Astrocyte of the hippocampus (primary cell): ENCODE measurements around the gene SMYD4.
"Not testable (repeated sequence)": the region's sequence is repeated elsewhere in the genome, so short reads cannot be mapped to it uniquely, and the experiment has no call there.

Experiments used
- DNase-seq: peaks from one replicate; pipeline ENCODE4 v3.0.0; 2011; ENCODE audit warnings: low read depth, low spot score

The SMYD4 gene

GRCh38 chr17:1829216-1829591 is 498 bp downstream of the SMYD4 start:
- no peak for DNase-seq

DNA sequence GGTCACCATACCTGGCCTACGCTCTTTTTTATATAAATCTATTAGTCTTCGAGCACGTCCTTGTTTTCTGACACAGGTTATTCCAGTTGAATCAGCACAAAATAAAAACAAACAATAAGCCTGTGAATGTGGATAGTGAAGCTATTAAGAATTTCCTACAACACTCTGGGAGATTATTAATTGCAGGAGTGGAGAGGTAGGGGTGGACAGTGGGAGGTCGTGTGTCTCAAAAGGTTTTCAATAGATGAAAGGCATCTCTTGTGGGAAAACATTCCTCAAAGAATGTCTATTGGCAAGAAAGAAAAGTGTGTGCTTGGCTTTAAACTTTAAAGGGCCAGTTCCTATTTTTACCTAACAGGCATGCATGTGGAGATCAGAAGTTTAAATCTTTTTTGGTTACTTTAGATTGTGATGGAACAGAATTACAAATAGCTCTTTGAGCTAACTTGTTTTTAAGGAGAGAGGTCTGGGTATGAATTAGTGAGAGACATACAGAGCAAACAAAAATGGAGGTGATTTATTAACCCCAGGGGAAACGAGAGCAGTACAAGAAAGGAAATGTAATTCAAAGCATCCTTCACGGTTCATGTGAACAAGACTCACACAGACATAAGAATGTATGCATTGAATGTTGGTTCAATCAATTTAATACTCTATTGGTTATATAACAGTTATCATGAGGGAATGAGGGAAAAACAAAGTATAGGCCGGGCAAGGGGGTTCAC is 9.0 kb downstream of the SMYD4 start:
- peak; percentile 64 for DNase-seq

- DNase-seq: no peak
Measured at GRCh38 chr17:1813088-1813487, 16.6 kb downstream of the SMYD4 start.

GRCh38 chr17:1810450-1811103 is 19.1 kb downstream of the SMYD4 start:
- DNase-seq: no peak

DNA sequence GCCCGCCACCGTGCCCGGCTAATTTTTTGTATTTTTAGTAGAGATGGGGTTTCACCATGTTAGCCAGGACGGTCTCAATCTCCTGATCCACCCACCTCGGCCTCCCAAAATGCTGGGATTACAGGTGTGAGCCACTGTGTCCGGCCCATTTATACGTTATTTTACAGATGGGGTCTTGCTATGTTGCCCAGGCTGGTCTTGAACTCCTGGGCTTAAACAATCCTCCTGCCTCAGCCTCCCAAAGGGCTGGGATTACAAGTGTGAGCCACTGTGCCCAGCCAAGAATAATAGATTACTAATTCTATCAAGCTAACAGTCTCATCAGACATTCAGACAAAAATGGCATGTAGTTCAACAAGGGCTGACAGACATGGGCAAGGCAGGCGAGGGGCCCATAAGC is 19.9 kb downstream of the SMYD4 start:
- not testable (repeated sequence) for DNase-seq

DNA sequence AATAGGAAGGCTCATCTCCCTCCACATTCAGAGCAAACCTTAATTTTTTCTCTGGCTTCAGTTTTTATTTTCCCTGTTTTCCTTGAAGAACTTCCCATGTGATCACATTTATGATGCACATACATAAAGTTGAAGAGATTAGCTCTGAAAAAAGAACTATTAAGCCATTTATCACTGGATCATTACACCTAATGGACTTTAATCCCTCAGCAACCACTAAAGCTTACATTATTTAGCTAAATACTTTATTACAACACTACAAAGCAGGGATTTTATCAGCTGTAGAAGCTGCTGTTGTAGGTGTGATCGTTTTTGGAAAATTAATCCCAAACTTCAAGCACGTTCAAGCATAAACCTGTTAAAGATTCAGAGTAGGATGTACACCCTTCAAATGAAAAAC is 21.1 kb downstream of the SMYD4 start:
- no peak for DNase-seq

GRCh38 chr17:1807890-1808289 is 21.8 kb downstream of the SMYD4 start:
- no peak for DNase-seq

GRCh38 chr17:1803280-1803679 is 26.4 kb downstream of the SMYD4 start:
- DNase-seq: no peak

GRCh38 chr17:1802429-1802828 is 27.3 kb downstream of the SMYD4 start:
- DNase-seq: no peak

DNA sequence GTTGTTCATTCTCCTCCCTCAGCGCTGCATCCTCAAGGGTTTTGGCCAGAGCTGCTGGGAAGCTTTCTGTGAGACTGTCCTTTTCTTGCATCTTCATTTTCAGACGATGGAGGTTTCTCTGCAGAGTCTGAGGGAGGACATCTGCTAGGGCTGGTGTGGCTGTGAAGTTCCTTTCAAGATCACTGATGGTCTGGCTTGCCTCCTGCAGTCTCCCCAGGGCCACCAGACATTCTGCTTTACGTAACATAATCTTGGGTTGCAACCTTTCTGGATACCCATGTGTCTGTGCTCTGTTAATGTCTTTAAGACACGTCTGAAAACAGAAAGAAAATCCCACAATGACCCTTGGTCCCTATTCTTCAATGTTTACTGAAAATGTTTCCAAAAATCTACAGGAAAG is 29.0 kb downstream of the SMYD4 start:
- no peak for DNase-seq

- DNase-seq: no peak
Measured at GRCh38 chr17:1800240-1800639, 29.5 kb downstream of the SMYD4 start.

DNA sequence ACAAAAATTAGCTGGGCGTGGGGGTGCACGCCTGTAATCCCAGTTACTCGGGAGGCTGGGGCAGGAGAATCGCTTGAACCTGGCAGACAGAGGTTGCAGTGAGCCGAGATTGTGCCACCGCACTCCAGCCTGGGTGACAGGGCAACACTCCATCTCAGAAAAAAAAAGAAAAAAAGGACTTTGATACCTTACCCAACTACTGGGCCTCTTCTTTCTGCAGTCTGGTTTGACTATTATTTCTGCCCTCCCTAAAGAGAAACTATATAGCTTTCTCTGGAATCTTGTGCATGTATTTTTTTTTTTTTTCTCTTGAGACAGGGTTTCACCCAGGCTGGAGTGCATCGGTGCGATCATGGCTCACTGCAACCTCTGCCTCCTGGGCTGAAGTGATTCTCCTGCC is 31.9 kb downstream of the SMYD4 start:
- DNase-seq: not testable (repeated sequence)

DNA sequence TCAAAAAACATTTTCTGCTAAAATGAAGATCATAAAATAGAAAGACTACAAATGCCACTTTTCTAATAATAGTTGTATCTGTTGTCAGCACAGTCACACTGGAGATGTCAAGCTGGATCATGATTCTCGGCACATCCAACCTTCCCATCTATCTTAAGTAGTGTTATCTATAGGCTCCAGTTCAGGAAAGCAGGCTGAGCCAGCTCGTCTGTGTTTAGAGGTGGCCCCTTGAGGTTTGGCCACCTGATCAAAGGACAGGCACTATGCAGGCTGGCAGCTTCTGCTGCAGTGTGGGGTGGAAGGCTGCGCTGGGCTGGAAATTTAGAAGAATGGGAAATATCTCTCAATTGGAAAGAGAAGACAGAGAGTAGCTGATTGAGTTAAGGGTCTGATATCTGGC is 32.4 kb downstream of the SMYD4 start:
- no peak for DNase-seq

- DNase-seq: no peak
Measured at GRCh38 chr17:1796800-1797199, 32.9 kb downstream of the SMYD4 start.

DNA sequence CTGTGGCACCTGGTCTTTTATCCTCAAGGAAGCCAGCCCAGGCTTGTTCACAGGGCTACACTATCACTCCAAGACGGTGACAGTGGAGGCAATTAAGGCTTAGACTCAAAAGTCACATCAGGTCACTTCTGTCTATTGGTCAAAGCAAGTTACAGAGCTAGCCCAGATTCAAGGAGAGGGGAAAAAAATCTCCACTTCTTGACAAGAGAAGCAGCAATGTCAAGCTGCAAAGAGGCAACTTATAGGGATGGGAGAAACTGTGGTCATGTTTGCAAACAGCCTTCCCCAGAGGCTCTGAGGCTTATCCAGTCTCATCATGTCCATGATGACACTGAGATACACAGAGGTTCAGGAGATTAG is 36.3 kb downstream of the SMYD4 start:
- DNase-seq: peak; percentile 52

DNA sequence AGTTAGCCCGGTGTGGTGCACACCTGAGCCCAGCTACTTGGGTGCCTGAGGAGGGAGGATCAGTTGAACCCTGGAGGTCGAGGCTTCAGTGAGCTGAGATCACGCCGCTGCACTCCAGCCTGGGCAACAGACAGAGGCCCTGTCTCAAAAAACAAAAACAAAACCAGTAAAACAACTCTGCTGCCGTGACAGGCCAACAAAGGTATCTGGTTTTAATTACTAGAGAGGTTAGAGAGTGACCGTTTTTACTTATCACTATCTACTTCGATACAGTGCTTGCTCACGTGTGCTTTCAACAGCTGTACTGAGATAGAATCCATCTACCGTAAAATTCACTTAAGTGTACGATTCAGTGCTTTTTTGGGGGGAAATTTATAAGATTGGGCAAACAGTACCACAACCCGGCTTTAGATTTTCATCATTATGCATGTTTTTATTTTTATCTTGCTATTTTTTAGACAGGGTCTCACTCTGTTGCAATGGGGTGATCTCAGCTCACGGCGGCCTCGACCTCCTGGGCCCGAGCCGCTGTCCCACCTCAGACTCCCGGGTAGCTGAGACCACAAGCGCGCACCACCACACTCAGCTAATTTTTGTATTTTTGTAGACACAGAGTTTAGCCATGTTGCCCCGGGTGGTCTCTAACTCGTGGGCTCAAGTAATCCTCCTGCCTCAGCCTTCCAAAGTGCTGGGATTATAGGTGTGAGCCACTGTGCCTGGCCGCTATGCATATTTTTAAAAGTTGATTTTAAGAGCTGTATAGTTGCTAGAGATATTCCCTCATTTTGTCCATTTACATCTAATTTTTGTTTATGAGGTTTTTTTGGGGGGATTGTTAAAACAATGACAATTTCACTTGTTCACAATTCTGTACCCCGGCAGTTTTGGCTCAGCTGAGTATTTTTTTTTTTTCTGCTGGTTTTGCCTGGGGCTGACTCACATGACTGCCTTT is 36.9 kb downstream of the SMYD4 start:
- DNase-seq: no peak

DNA sequence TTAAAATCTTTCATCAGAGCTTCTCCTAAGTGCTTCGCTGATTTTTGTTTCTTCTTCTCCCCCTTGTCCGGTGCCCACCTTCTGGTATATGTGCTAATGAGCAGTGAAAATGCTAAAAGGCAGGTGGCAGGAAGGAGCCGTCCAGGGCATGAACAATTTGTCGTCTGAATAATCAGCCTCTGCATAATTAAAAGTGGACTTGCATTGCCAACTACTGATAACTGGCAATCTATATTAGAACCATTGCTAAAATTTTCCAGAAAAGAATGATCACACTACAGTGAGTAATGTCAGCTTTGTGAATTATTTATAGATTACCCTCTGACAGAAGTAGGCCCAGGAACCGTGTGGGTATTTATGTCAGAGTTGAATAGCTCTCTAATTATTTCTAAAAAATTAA is 39.8 kb downstream of the SMYD4 start:
- DNase-seq: no peak

DNA sequence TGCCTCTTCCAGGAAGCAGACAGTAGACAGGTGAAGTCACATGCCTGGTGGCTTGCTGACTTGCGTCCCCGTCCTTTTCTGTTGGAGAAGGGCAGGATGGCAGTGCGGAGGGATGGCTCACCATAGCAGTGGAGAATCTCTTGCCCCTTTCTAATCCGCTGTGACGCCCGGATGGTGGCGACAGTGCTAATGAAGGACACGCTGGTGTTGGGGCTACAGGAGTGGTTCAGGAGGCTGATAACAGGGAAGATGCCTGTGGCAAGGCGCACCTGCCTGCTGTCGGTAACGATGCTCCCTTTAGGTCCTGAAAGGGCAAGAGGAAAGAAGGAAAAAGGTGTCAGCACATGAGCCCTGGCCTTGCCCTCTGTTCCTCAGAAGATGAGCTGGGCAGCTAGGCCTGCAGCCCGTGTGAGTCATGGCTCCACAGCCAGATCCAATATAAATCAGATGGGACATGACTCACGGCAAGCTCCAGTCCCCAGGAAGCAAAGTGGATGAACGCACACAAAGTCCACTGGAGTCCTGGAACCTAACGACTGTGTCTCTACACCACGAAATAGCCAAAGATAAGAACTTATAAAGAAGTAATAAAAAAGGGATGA is 42.3 kb downstream of the SMYD4 start:
- DNase-seq: peak; percentile 93

- DNase-seq: no peak
Measured at GRCh38 chr17:1786708-1787107, 43.0 kb downstream of the SMYD4 start.

GRCh38 chr17:1785930-1786329 is 43.8 kb downstream of the SMYD4 start:
- no peak for DNase-seq

DNA sequence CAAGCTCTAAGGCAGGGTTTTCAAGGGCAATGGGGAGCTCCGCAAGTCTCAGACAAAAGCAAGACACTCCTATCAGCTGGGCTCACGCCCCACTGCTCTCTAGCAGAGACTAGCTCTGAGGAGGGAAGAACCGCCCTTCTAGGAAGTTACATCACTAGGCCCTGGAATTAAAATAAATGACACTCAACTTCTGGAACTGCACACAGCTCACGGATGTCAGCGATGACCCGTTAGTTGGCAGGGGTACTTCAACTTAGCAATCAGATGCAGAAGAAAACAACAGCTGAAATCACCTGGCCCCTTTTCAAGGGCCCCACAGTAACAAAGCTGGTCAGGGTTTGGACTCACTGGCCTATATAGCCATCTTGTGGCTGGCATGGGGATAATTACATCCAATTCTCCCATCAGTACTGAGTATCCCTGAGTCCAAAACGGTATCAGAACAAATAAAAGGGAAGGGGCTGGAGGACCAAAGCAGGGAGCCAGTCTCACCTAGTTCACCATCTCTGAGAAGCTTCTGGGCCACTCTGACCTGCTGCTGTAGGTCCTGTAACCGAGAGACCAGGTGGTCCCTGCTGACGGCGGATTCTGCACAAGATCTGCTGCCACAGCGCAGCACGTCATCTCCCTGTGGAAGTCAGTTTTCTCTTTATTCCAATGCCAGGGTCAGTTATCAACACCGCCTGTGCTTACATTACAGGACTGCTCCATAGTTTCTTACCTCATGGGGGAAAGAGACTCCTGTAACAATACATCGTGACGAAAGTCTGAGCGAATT is 45.7 kb downstream of the SMYD4 start:
- peak; percentile 89 for DNase-seq
